Measurements from ENCODE around the gene TMEM178B.

- TF ChIP-seq POLR2AphosphoS5 (IDR thresholded peaks at IDR 0.05) (peak; percentile 53), MXI1 (conservative IDR thresholded peaks at IDR 0.05; ENCODE audit: poor library complexity, severe bottlenecking) (no peak), REST (IDR thresholded peaks at IDR 0.05; ENCODE audit: borderline replicate concordance) (no peak), EZH2 (IDR thresholded peaks at IDR 0.05; ENCODE audit: borderline replicate concordance, insufficient read depth, low read length, poor library complexity, severe bottlenecking) (no peak), EP300 (conservative IDR thresholded peaks at IDR 0.05; ENCODE audit: poor library complexity, severe bottlenecking) (peak; percentile 54), TAF1 (IDR thresholded peaks at IDR 0.05; ENCODE audit: low read depth) (no peak), RAD21 (conservative IDR thresholded peaks at IDR 0.05) (no peak), SMC3 (conservative IDR thresholded peaks at IDR 0.05; ENCODE audit: poor library complexity) (no peak)
- TF ChIP-seq, protein P1, sequence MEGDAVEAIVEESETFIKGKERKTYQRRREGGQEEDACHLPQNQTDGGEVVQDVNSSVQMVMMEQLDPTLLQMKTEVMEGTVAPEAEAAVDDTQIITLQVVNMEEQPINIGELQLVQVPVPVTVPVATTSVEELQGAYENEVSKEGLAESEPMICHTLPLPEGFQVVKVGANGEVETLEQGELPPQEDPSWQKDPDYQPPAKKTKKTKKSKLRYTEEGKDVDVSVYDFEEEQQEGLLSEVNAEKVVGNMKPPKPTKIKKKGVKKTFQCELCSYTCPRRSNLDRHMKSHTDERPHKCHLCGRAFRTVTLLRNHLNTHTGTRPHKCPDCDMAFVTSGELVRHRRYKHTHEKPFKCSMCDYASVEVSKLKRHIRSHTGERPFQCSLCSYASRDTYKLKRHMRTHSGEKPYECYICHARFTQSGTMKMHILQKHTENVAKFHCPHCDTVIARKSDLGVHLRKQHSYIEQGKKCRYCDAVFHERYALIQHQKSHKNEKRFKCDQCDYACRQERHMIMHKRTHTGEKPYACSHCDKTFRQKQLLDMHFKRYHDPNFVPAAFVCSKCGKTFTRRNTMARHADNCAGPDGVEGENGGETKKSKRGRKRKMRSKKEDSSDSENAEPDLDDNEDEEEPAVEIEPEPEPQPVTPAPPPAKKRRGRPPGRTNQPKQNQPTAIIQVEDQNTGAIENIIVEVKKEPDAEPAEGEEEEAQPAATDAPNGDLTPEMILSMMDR (IDR thresholded peaks at IDR 0.05; ENCODE audit: poor library complexity, severe bottlenecking): no peak
These were observed 170.6 kb downstream of the TMEM178B start for GRCh38 chr7:141244435-141244834.

Measured in neural cell (in vitro differentiated cells).